ENCODE results near the gene N4BP3.

DNA sequence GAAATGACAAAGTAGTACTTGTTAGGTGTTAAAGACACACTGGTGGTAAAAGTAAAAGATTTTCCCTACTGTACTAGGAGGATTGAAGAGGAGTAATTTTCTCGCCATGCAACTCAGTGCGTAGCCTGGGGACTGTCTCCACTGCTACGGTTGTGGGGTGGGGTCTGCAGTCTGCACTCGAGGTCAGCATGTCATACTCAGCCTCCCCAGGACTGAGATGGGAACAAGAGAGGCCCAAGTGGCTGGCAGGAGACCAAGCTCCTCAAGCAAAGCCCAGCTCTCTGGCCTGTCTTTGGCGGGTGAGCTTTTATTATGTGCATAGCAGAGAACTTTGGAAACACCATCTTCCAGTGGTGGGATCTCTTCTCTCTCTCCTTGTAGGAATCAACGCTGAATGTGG lies 29.9 kb downstream of the N4BP3 start:
- TF ChIP-seq EZH2 (IDR thresholded peaks at IDR 0.05; ENCODE audit: insufficient read depth, poor library complexity, severe bottlenecking) (no peak), EZH2phosphoT487 (IDR thresholded peaks at IDR 0.05; ENCODE audit: insufficient read depth, low read depth) (no peak)

Measured in GM23248 (cell line).